Right lobe of liver (tissue), 6 donors: ENCODE data around the gene C1QTNF2. TPM values are rescaled to one million over a fixed set of nuclear protein-coding genes. Genes with fewer than 3 reads are reported as not detected.

Source experiments
- ATAC-seq, 4 donors: fragments of 200-7000 bp; cut with Tn5 transposase; one replicate each; pipeline ENCODE4 v1.9.1; 2020; ENCODE audit warnings: mild to moderate bottlenecking in 4 of 4, moderate library complexity in 4 of 4
- DNase-seq, 3 donors: peaks; one replicate each; pipeline ENCODE4 v3.0.0-alpha.2; 2020
- H3K27ac ChIP-seq, 3 donors: fragments of 200-600 bp; one replicate each; pipeline ENCODE4 v1.8.0; 2022
- H3K27me3 ChIP-seq, 2 donors: fragments of 200-600 bp; one replicate each; pipeline ENCODE4 v1.8.0; 2022
- H3K36me3 ChIP-seq, 4 donors: fragments of 200-600 bp; sonication (generic) in 1 of 4; one replicate each; pipeline versions ENCODE4 v1.5.1 to v1.8.0; 2017 to 2022; ENCODE audit warnings: control low read depth in 1 of 4
- H3K4me1 ChIP-seq, 4 donors: fragments of 200-600 bp; sonication (generic) in 1 of 4; one replicate each; pipeline versions ENCODE4 v1.5.1 to v1.8.0; 2017 to 2022; ENCODE audit warnings: control low read depth in 1 of 4
- H3K4me3 ChIP-seq, 3 donors: fragments of 200-600 bp; one replicate each; pipeline ENCODE4 v1.8.0; 2022
- H3K9me3 ChIP-seq, 4 donors: fragments of 200-600 bp; sonication (generic) in 1 of 4; one replicate each; pipeline versions ENCODE4 v1.5.1 to v1.8.0; 2017 to 2022; ENCODE audit warnings: control low read depth in 1 of 4
- CTCF ChIP-seq, 4 donors: fragments of 200-600 bp in 3 of 4; fragments of 450-650 bp in 1 of 4; IDR thresholded peaks; one replicate each; pipeline versions ENCODE4 v1.5.1 to v1.8.0; 2016 to 2022; ENCODE audit warnings: antibody characterized with exemption in 4 of 4, mild to moderate bottlenecking in 2 of 4
- POLR2A ChIP-seq: fragments of 450-650 bp; IDR thresholded peaks from one replicate; pipeline ENCODE4 v1.6.1; 2017; ENCODE audit warnings: antibody characterized with exemption, mild to moderate bottlenecking
- WGBS: methylation state at CpG from one replicate; pipeline ENCODE4 v1.1.6; 2018; ENCODE audit warnings: low coverage, low lambda C conversion rate; ENCODE audit not compliant: insufficient coverage; ENCODE audit errors: missing lambda C conversion rate; 5-methylcytosine and 5-hydroxymethylcytosine counted together
- intact Hi-C, 2 donors: fragments of 100-400 bp; cut with DNase I; formaldehyde crosslinking; loops; one replicate each; pipeline versions ENCODE4 v1.11.2 to v1.14.1; 2022
- total RNA-seq, 6 experiments: library from RNA; depleted of rRNA in 2 of 6; stranded (reverse); fragments of >200 nt in 2 of 6; fragmentation: NEBNext Ultra II Directional in 3 of 6; extraction: Animal tissue kit (Norgen Biotek cat#: 25700) in 3 of 6; gene quantifications; one replicate each; pipeline versions ENCODE4 v1.1.0 to v1.2.4, GENCODE V29; 2016 to 2023
- donor health status: DM: no; HTN: yes; CAD: no.
- donor health status: DM: no; HTN: no; CAD: no.
- donor health status: DM: no; HTN: no; CAD: no.
- donor health status: DM: no; HTN: yes; CAD: no.
- donor health status: DM: no; HTN: yes; CAD: no.

C1QTNF2 gene
- total RNA-seq, 6 experiments from 2014 or later: 0.11 to 0.30 (median 0.15) TPM; not detected in 2

- 41% methylated on average over 3 of the region's 3 CpGs for WGBS
- ATAC-seq (no peak), DNase-seq (no peak)
Measured at GRCh38 chr5:160333721-160334120, 36.7 kb downstream of the C1QTNF2 start.

GRCh38 chr5:160330212-160330611, 40.2 kb downstream of the C1QTNF2 start:
- no peaks in the 10 kb centered on the region for H3K4me1 ChIP-seq
- 82% methylated on average over 4 of the region's 4 CpGs for WGBS
- H3K36me3 ChIP-seq: no peaks in the 10 kb centered on the region
- no peak overlapping the region for H3K4me3 ChIP-seq
- H3K27me3 ChIP-seq: no peaks in the 10 kb centered on the region
- intact Hi-C loops: no loop called here
- no peaks in the 10 kb centered on the region for H3K9me3 ChIP-seq
- no peak overlapping the region for H3K27ac ChIP-seq
- DNase-seq (no peak), ATAC-seq (no peak)
- no peak for TF ChIP-seq CTCF (IDR thresholded peaks at IDR 0.05)
- no peak for TF ChIP-seq POLR2A

More at GRCh38 chr5:160333721-160334120, 36.7 kb downstream of the C1QTNF2 start:
- TF ChIP-seq POLR2A (no peak), CTCF (IDR thresholded peaks at IDR 0.05) (no peak)
- H3K4me1 ChIP-seq: no peaks in the 10 kb centered on the region
- no peaks in the 10 kb centered on the region for H3K27me3 ChIP-seq
- H3K27ac ChIP-seq: no peak overlapping the region
- no peaks in the 10 kb centered on the region for H3K9me3 ChIP-seq
- H3K36me3 ChIP-seq: no peaks in the 10 kb centered on the region
- intact Hi-C loops: no loop called here
- no peak overlapping the region for H3K4me3 ChIP-seq

GRCh38 chr5:160327818-160328217, 42.6 kb downstream of the C1QTNF2 start:
- no peak for ATAC-seq
- intact Hi-C loops: no loop called here
- Histone ChIP-seq H3K36me3 (no peaks in the 10 kb centered on the region), H3K27me3 (no peaks in the 10 kb centered on the region), H3K27ac (no peak overlapping the region), H3K4me3 (no peak overlapping the region), H3K4me1 (no peaks in the 10 kb centered on the region), H3K9me3 (no peaks in the 10 kb centered on the region)
- no peak for DNase-seq
- no peak for TF ChIP-seq POLR2A
- no peak for TF ChIP-seq CTCF (IDR thresholded peaks at IDR 0.05)
- WGBS: 64% methylated on average over 6 of the region's 6 CpGs

GRCh38 chr5:160326981-160327380, 43.4 kb downstream of the C1QTNF2 start:
- H3K27ac ChIP-seq: no peak overlapping the region
- WGBS: 45% methylated on average over 2 of the region's 2 CpGs
- DNase-seq: no peak
- H3K9me3 ChIP-seq: no peaks in the 10 kb centered on the region
- no peak overlapping the region for H3K4me3 ChIP-seq
- TF ChIP-seq CTCF (IDR thresholded peaks at IDR 0.05) (no peak), POLR2A (no peak)
- H3K36me3 ChIP-seq: no peaks in the 10 kb centered on the region
- H3K27me3 ChIP-seq: no peaks in the 10 kb centered on the region
- intact Hi-C loops: no loop called here
- ATAC-seq: no peak
- no peaks in the 10 kb centered on the region for H3K4me1 ChIP-seq

GRCh38 chr5:160325716-160326115, 44.7 kb downstream of the C1QTNF2 start:
- Histone ChIP-seq H3K4me1 (no peaks in the 10 kb centered on the region), H3K27ac (no peak overlapping the region), H3K36me3 (no peaks in the 10 kb centered on the region), H3K9me3 (no peaks in the 10 kb centered on the region), H3K4me3 (no peak overlapping the region), H3K27me3 (no peaks in the 10 kb centered on the region)
- WGBS: 87% methylated on average over 2 of the region's 2 CpGs
- ATAC-seq: no peak
- DNase-seq: no peak
- no peak for TF ChIP-seq CTCF (IDR thresholded peaks at IDR 0.05)
- TF ChIP-seq POLR2A: no peak
- intact Hi-C loops: no loop called here
